OCI-LY7 (cell line): ENCODE results near the gene TEPSIN.

ENCODE experiments used
- EZH2phosphoT487 ChIP-seq: fragments of 200-600 bp; sonication (generic); IDR thresholded peaks from 2 replicates; pipeline ENCODE4 v1.6.1; 2018; ENCODE audit warnings: low read depth, borderline replicate concordance, mild to moderate bottlenecking, mixed run types, antibody characterized with exemption, low read length, moderate library complexity, mixed read lengths
- TF ChIP-seq, protein P1 (sequence below): fragments of 200-600 bp; sonication (generic); conservative IDR thresholded peaks from 2 replicates; pipeline ENCODE4 v1.5.1; 2014; ENCODE audit warnings: mild to moderate bottlenecking, antibody characterized with exemption, low read length, moderate library complexity, mixed read lengths

DNA sequence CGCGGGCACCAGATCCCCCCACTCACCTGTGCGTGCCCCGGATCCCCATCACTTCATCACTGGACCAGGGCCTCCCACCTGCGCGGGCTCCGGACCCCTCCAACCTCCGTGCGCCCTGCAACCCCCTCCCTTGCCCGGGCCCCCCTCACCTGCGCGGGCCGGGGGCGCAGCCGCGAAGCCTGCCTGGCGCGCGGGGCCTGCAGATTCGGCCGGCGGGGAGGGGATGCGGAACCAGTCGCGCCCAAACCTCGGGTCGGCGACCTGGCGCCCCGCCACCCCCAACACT is 16.3 kb downstream of the TEPSIN start:
- TF ChIP-seq, protein P1, sequence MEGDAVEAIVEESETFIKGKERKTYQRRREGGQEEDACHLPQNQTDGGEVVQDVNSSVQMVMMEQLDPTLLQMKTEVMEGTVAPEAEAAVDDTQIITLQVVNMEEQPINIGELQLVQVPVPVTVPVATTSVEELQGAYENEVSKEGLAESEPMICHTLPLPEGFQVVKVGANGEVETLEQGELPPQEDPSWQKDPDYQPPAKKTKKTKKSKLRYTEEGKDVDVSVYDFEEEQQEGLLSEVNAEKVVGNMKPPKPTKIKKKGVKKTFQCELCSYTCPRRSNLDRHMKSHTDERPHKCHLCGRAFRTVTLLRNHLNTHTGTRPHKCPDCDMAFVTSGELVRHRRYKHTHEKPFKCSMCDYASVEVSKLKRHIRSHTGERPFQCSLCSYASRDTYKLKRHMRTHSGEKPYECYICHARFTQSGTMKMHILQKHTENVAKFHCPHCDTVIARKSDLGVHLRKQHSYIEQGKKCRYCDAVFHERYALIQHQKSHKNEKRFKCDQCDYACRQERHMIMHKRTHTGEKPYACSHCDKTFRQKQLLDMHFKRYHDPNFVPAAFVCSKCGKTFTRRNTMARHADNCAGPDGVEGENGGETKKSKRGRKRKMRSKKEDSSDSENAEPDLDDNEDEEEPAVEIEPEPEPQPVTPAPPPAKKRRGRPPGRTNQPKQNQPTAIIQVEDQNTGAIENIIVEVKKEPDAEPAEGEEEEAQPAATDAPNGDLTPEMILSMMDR = no peak
- TF ChIP-seq EZH2phosphoT487 = no peak
